ENCODE measurements around the gene CD151. TPM values are rescaled to one million over a fixed set of nuclear protein-coding genes. Genes with fewer than 3 reads are reported as not detected.

CD151 gene
- total RNA-seq, 2 experiments from 2014 or later, result 0.28 to 0.84 TPM

DNA sequence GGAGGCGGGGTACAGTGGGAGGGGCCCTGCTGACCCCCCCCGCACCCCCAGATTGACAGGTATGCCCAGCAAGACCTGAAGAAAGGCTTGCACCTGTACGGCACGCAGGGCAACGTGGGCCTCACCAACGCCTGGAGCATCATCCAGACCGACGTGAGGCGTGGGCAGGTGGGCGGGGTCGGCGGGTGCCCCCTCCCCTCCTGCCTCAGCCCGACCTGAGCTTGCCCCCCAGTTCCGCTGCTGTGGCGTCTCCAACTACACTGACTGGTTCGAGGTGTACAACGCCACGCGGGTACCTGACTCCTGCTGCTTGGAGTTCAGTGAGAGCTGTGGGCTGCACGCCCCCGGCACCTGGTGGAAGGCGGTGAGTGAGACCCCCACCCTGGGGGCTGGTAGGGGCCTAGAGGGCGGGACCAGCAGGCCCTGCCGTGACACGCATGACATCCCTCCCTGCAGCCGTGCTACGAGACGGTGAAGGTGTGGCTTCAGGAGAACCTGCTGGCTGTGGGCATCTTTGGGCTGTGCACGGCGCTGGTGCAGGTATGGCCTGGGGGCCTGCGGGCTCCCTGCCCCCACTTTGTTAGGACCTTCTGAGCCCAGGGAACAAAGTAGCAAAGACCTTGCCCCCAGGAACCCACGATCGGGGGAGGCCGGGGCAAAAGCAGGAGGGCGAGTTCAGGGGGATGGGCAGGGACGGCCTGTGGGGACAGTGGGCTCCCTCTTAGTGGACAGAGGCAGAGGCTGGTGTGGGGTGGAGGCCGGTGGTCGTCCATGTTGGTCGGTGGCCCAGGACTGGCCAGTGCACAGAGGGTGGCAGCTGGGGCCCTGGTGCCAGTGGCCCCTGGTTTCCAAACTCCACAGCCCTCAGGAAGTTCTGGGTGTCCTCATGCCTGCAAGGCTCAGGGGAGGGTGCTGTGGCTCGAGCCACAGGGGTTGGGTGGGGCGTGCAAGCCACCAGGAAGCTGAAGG lies 33.0 kb downstream of the CD151 start:
- Histone ChIP-seq H3K36me3 (ENCODE audit: insufficient read depth, low read length) (no peaks in the 10 kb centered on the region), H3K4me2 (ENCODE audit: low read length) (no peak overlapping the region), H2AFZ (ENCODE audit: low read length) (no peak overlapping the region), H3K4me1 (ENCODE audit: insufficient read depth, low read length, poor library complexity, severe bottlenecking) (no peaks in the 10 kb centered on the region), H3K4me3 (ENCODE audit: low read depth, low read length, poor library complexity, severe bottlenecking) (no peak overlapping the region), H3K27ac (ENCODE audit: low read depth, low read length, poor library complexity, severe bottlenecking) (no peak overlapping the region), H3K9me2 (ENCODE audit: insufficient read depth, low read length) (no peaks in the 10 kb centered on the region), H3K79me2 (ENCODE audit: insufficient read depth, low read depth, low read length) (no peaks in the 10 kb centered on the region), H3K9me3 (ENCODE audit: low read length) (no peaks in the 10 kb centered on the region), H4K20me1 (ENCODE audit: insufficient read depth, low read length) (no peaks in the 10 kb centered on the region)
- intact Hi-C loops (cut with micrococcal nuclease; ENCODE audit: unreplicated experiment), result no loop called here
- TF ChIP-seq CTCF (conservative IDR thresholded peaks at IDR 0.05; ENCODE audit: low read length) (no peak), EZH2phosphoT487 (IDR thresholded peaks at IDR 0.05; ENCODE audit: borderline replicate concordance, low read depth, low read length) (no peak)
- no TSS peak for BruUV-seq (replicated peaks)
- CTCF ChIA-PET (ENCODE audit: unreplicated experiment), result no interaction called here
- POLR2A ChIA-PET, result interaction anchor here (0.5 kb wide), 1 partner anchor 1576 kb away, joined by 6 read pairs; no protein-coding TSS in a partner anchor
- DNase-seq (ENCODE audit: low spot score), result no peak

- Histone ChIP-seq H3K27ac (ENCODE audit: low read depth, low read length, poor library complexity, severe bottlenecking) (no peak overlapping the region), H2AFZ (ENCODE audit: low read length) (no peak overlapping the region), H3K79me2 (ENCODE audit: insufficient read depth, low read depth, low read length) (no peaks in the 10 kb centered on the region), H3K36me3 (ENCODE audit: insufficient read depth, low read length) (no peaks in the 10 kb centered on the region), H4K20me1 (ENCODE audit: insufficient read depth, low read length) (no peaks in the 10 kb centered on the region), H3K4me3 (ENCODE audit: low read depth, low read length, poor library complexity, severe bottlenecking) (no peak overlapping the region), H3K4me1 (ENCODE audit: insufficient read depth, low read length, poor library complexity, severe bottlenecking) (no peaks in the 10 kb centered on the region), H3K9me3 (ENCODE audit: low read length) (no peaks in the 10 kb centered on the region), H3K9me2 (ENCODE audit: insufficient read depth, low read length) (no peaks in the 10 kb centered on the region), H3K4me2 (ENCODE audit: low read length) (no peak overlapping the region)
- DNase-seq (ENCODE audit: low spot score), result no peak
- no TSS peak for BruUV-seq (replicated peaks)
- intact Hi-C loops (cut with micrococcal nuclease; ENCODE audit: unreplicated experiment), result no loop called here
- TF ChIP-seq EZH2phosphoT487 (IDR thresholded peaks at IDR 0.05; ENCODE audit: borderline replicate concordance, low read depth, low read length), result no peak
- POLR2A ChIA-PET, result interaction anchor here (0.5 kb wide), 1 partner anchor 1575 kb away, joined by 6 read pairs; no protein-coding TSS in a partner anchor
- CTCF ChIA-PET (ENCODE audit: unreplicated experiment), result no interaction called here
Measured at GRCh38 chr11:866481-866880, 33.7 kb downstream of the CD151 start.

GRCh38 chr11:867856-868358 lies 35.2 kb downstream of the CD151 start:
- ChIA-PET CTCF (ENCODE audit: unreplicated experiment) (no interaction called here), POLR2A (interaction anchor here (0.6 to 0.7 kb wide), 3 partner anchors 10 to 983 kb away, joined by 3 to 5 read pairs (median 4); no protein-coding TSS in a partner anchor)
- Histone ChIP-seq H3K4me1 (ENCODE audit: insufficient read depth, low read length, poor library complexity, severe bottlenecking) (no peaks in the 10 kb centered on the region), H3K9me3 (ENCODE audit: low read length) (no peaks in the 10 kb centered on the region), H3K9me2 (ENCODE audit: insufficient read depth, low read length) (no peaks in the 10 kb centered on the region), H3K4me3 (ENCODE audit: low read depth, low read length, poor library complexity, severe bottlenecking) (no peak overlapping the region), H3K4me2 (ENCODE audit: low read length) (no peak overlapping the region), H3K27ac (ENCODE audit: low read depth, low read length, poor library complexity, severe bottlenecking) (no peak overlapping the region), H3K36me3 (ENCODE audit: insufficient read depth, low read length) (no peaks in the 10 kb centered on the region), H3K79me2 (ENCODE audit: insufficient read depth, low read depth, low read length) (no peaks in the 10 kb centered on the region), H4K20me1 (ENCODE audit: insufficient read depth, low read length) (no peaks in the 10 kb centered on the region), H2AFZ (ENCODE audit: low read length) (no peak overlapping the region)
- no TSS peak for BruUV-seq (replicated peaks)
- TF ChIP-seq CTCF (conservative IDR thresholded peaks at IDR 0.05; ENCODE audit: low read length) (no peak), EZH2phosphoT487 (IDR thresholded peaks at IDR 0.05; ENCODE audit: borderline replicate concordance, low read depth, low read length) (no peak)
- no peak for DNase-seq (ENCODE audit: low spot score)
- intact Hi-C loops (cut with micrococcal nuclease; ENCODE audit: unreplicated experiment), result no loop called here
